Measurements from ENCODE around the gene PHF19.

GRCh38 chr9:120808931-120809330 lies 68.1 kb downstream of the PHF19 start:
- TF ChIP-seq, protein P1, sequence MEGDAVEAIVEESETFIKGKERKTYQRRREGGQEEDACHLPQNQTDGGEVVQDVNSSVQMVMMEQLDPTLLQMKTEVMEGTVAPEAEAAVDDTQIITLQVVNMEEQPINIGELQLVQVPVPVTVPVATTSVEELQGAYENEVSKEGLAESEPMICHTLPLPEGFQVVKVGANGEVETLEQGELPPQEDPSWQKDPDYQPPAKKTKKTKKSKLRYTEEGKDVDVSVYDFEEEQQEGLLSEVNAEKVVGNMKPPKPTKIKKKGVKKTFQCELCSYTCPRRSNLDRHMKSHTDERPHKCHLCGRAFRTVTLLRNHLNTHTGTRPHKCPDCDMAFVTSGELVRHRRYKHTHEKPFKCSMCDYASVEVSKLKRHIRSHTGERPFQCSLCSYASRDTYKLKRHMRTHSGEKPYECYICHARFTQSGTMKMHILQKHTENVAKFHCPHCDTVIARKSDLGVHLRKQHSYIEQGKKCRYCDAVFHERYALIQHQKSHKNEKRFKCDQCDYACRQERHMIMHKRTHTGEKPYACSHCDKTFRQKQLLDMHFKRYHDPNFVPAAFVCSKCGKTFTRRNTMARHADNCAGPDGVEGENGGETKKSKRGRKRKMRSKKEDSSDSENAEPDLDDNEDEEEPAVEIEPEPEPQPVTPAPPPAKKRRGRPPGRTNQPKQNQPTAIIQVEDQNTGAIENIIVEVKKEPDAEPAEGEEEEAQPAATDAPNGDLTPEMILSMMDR (IDR thresholded peaks at IDR 0.05): no peak
- TF ChIP-seq POLR2A (IDR thresholded peaks at IDR 0.05) (no peak), POLR2AphosphoS5 (IDR thresholded peaks at IDR 0.05) (no peak), EP300 (IDR thresholded peaks at IDR 0.05) (no peak)
